DMS153 (cell line): ENCODE measurements around the gene LAMA3.

Source experiments
- DNase-seq: peaks from one replicate; lab custom pipeline; 2025; lab: John Stamatoyannopoulos, UW

Gene LAMA3

GRCh38 chr18:23903971-23904370, 214.7 kb downstream of the LAMA3 start:
- no peak for DNase-seq

GRCh38 chr18:23906658-23907057, 217.4 kb downstream of the LAMA3 start:
- DNase-seq: no peak

GRCh38 chr18:23908827-23909226, 219.6 kb downstream of the LAMA3 start:
- no peak for DNase-seq

GRCh38 chr18:23910032-23910431, 220.8 kb downstream of the LAMA3 start:
- no peak for DNase-seq

GRCh38 chr18:23912356-23912755, 223.1 kb downstream of the LAMA3 start:
- no peak for DNase-seq

- no peak for DNase-seq
Observed at GRCh38 chr18:23916338-23916737, 227.1 kb downstream of the LAMA3 start.

- peak; percentile 63 for DNase-seq
Observed at GRCh38 chr18:23918395-23919032, 229.3 kb downstream of the LAMA3 start.

- DNase-seq: no peak
Observed at GRCh38 chr18:23920054-23920453, 230.8 kb downstream of the LAMA3 start.

GRCh38 chr18:23921716-23922285, 232.5 kb downstream of the LAMA3 start:
- no peak for DNase-seq

GRCh38 chr18:23922939-23923338, 233.7 kb downstream of the LAMA3 start:
- DNase-seq: no peak

- no peak for DNase-seq
Observed at GRCh38 chr18:23924813-23925212, 235.6 kb downstream of the LAMA3 start.

- no peak for DNase-seq
Observed at GRCh38 chr18:23926571-23926970, 237.3 kb downstream of the LAMA3 start.

GRCh38 chr18:23927821-23928746, 238.8 kb downstream of the LAMA3 start:
- DNase-seq: no peak

- DNase-seq: no peak
Observed at GRCh38 chr18:23929362-23929930, 240.2 kb downstream of the LAMA3 start.

GRCh38 chr18:23930002-23930401, 240.7 kb downstream of the LAMA3 start:
- no peak for DNase-seq

GRCh38 chr18:23932385-23933067, 243.3 kb downstream of the LAMA3 start:
- DNase-seq: no peak

- no peak for DNase-seq
Observed at GRCh38 chr18:23933407-23933806, 244.2 kb downstream of the LAMA3 start.

- no peak for DNase-seq
Observed at GRCh38 chr18:23934252-23934651, 245.0 kb downstream of the LAMA3 start.

- DNase-seq: no peak
Observed at GRCh38 chr18:23934863-23935262, 245.6 kb downstream of the LAMA3 start.

GRCh38 chr18:23935804-23936203, 246.6 kb downstream of the LAMA3 start:
- no peak for DNase-seq

- DNase-seq: no peak
Observed at GRCh38 chr18:23936381-23936958, 247.2 kb downstream of the LAMA3 start.
